HCT116 (cell line): ENCODE results near the gene IL3. TPM values are rescaled to one million over a fixed set of nuclear protein-coding genes. Genes with fewer than 3 reads are reported as not detected.

ENCODE experiments used
- ATAC-seq: fragments of 200-7000 bp; cut with Tn5 transposase; 2 replicates; pipeline ENCODE4 v1.9.1; 2020; ENCODE audit warnings: mild to moderate bottlenecking, moderate library complexity
- BruUV-seq: library from RNA; stranded (reverse); fragments of 400-500 nt; replicated peaks from 2 replicates; lab custom pipeline; 2021; lab: Mats Ljungman, UMichigan
- CTCF ChIA-PET: fragments of 300-600 bp; sonication (Branson Sonifier 250); formaldehyde crosslinking; loops from one replicate; lab custom pipeline; 2021; ENCODE audit warnings: antibody characterized with exemption; lab: Charles Lee
- POLR2A ChIA-PET: fragments of 300-600, 350-600 bp; sonication (Branson Sonifier 250); formaldehyde crosslinking; loops from one replicate; lab custom pipeline; 2021; ENCODE audit warnings: antibody characterized with exemption; lab: Charles Lee
- RAD21 ChIA-PET, 2 experiments: fragments of 300-600 bp; sonication (Branson Sonifier 250); formaldehyde crosslinking; loops; one replicate each; lab custom pipeline; 2023; ENCODE audit warnings: low total read pairs in 2 of 2; ENCODE audit not compliant: uncharacterized antibody in 2 of 2, unreplicated experiment in 2 of 2, low non-redundant PET in 1 of 2; lab: Charles Lee
- DNase-seq: peaks from one replicate; pipeline ENCODE4 v3.0.0-alpha.2; 2010; ENCODE audit warnings: low read depth, low spot score
- H2AFZ ChIP-seq: fragments of 200-600 bp; shearing (Covaris generic), sonication (generic); 2 replicates; pipeline ENCODE4 v1.6.1; 2017; ENCODE audit warnings: low read depth, mixed run types, mixed read lengths, antibody characterized with exemption, low read length; ENCODE audit not compliant: poor library complexity, severe bottlenecking
- H3K27ac ChIP-seq: 2 replicates; pipeline ENCODE4 v1.5.1; 2012; ENCODE audit warnings: low read depth, low read length
- H3K27me3 ChIP-seq: fragments of 200-600 bp; sonication (generic); 2 replicates; pipeline ENCODE4 v1.6.1; 2016; ENCODE audit warnings: mixed run types, low read length, mixed read lengths; ENCODE audit not compliant: insufficient read depth
- H3K36me3 ChIP-seq, 2 experiments: fragments of 200-500 bp in 1 of 2; fragments of 200-600 bp in 1 of 2; sonication (Bioruptor generic) in 1 of 2; sonication (generic) in 1 of 2; 2 replicates each; pipeline versions ENCODE4 v1.5.1 to v1.6.1; 2014 to 2016; ENCODE audit warnings: low read length in 2 of 2, inconsistent platforms in 1 of 2, mixed read lengths in 1 of 2, mixed run types in 1 of 2; ENCODE audit not compliant: insufficient read depth in 2 of 2, control insufficient read depth in 1 of 2
- H3K4me1 ChIP-seq, 2 experiments: fragments of 200-600 bp in 1 of 2; sonication (generic) in 1 of 2; 2 replicates each; pipeline versions ENCODE4 v1.5.1 to v1.6.1; 2012 to 2017; ENCODE audit warnings: low read length in 2 of 2, inconsistent platforms in 1 of 2, mild to moderate bottlenecking in 1 of 2, mixed read lengths in 1 of 2, mixed run types in 1 of 2, moderate library complexity in 1 of 2; ENCODE audit not compliant: insufficient read depth in 2 of 2, control insufficient read depth in 1 of 2
- H3K4me2 ChIP-seq: fragments of 200-600 bp; sonication (generic); 2 replicates; pipeline ENCODE4 v1.6.1; 2017; ENCODE audit warnings: mixed run types, low read length, mixed read lengths
- H3K4me3 ChIP-seq, 2 experiments: fragments of 200-600 bp in 1 of 2; sonication (generic) in 1 of 2; replicated peaks in 1 of 2; 2 replicates each; pipeline ENCODE4 v1.5.1; 2011 to 2016; ENCODE audit warnings: low read length in 2 of 2, control low read depth in 1 of 2, low read depth in 1 of 2, mild to moderate bottlenecking in 1 of 2, mixed read lengths in 1 of 2, mixed run types in 1 of 2
- H3K79me2 ChIP-seq: fragments of 200-600 bp; sonication (generic); 2 replicates; pipeline ENCODE4 v1.6.1; 2017; ENCODE audit warnings: mild to moderate bottlenecking, mixed run types, low read length, moderate library complexity, mixed read lengths; ENCODE audit not compliant: insufficient read depth
- H3K9ac ChIP-seq: fragments of 200-600 bp; sonication (generic); 2 replicates; pipeline ENCODE4 v1.6.1; 2016; ENCODE audit warnings: low read length, mixed read lengths
- H3K9me2 ChIP-seq: fragments of 200-600 bp; sonication (generic), shearing (Covaris generic); 2 replicates; pipeline ENCODE4 v1.6.1; 2017; ENCODE audit warnings: mixed run types, mild to moderate bottlenecking, moderate library complexity; ENCODE audit not compliant: insufficient read depth
- H3K9me3 ChIP-seq, 2 experiments: fragments of 200-500 bp in 1 of 2; fragments of 200-600 bp in 1 of 2; sonication (Bioruptor generic) in 1 of 2; sonication (generic) in 1 of 2; 2 replicates each; pipeline ENCODE4 v1.6.1; 2014 to 2017; ENCODE audit warnings: low read length in 2 of 2, mixed read lengths in 2 of 2, inconsistent platforms in 1 of 2, low read depth in 1 of 2, mild to moderate bottlenecking in 1 of 2, mixed run types in 1 of 2, moderate library complexity in 1 of 2; ENCODE audit not compliant: control insufficient read depth in 1 of 2, insufficient read depth in 1 of 2
- H4K20me1 ChIP-seq: fragments of 200-600 bp; sonication (generic), shearing (Covaris generic); 2 replicates; pipeline ENCODE4 v1.6.1; 2017; ENCODE audit warnings: mixed run types, mild to moderate bottlenecking, moderate library complexity; ENCODE audit not compliant: insufficient read depth
- EZH2phosphoT487 ChIP-seq: fragments of 200-600 bp; IDR thresholded peaks from 2 replicates; pipeline ENCODE4 v1.6.1; 2018; ENCODE audit warnings: antibody characterized with exemption, borderline replicate concordance
- FOSL1 ChIP-seq: IDR thresholded peaks from 2 replicates; pipeline ENCODE4 v1.6.1; 2012; ENCODE audit warnings: low read depth
- POLR2AphosphoS5 ChIP-seq: IDR thresholded peaks from 2 replicates; pipeline ENCODE4 v1.6.1; 2011; ENCODE audit warnings: mild to moderate bottlenecking, low read depth, low read length, moderate library complexity
- REST ChIP-seq: IDR thresholded peaks from 2 replicates; pipeline ENCODE4 v1.6.1; 2012; ENCODE audit warnings: low read depth
- SP1 ChIP-seq: IDR thresholded peaks from 2 replicates; pipeline ENCODE4 v1.6.1; 2012; ENCODE audit warnings: low read depth
- SRF ChIP-seq: IDR thresholded peaks from 2 replicates; pipeline ENCODE4 v1.6.1; 2012; ENCODE audit warnings: low read depth
- TCF7L2 ChIP-seq: IDR thresholded peaks from 2 replicates; pipeline ENCODE4 v1.7.0; 2011; ENCODE audit warnings: borderline replicate concordance, inconsistent platforms; ENCODE audit not compliant: insufficient read depth, insufficient read length; ENCODE audit errors: extremely low read depth
- ZNF274 ChIP-seq: fragments of 200-500 bp; sonication (Bioruptor generic); IDR thresholded peaks from 2 replicates; pipeline ENCODE4 v1.6.1; 2014; ENCODE audit warnings: mild to moderate bottlenecking, low read depth, low read length, inconsistent platforms
- intact Hi-C: fragments of 100-400 bp; cut with micrococcal nuclease; formaldehyde crosslinking; loops from 2 replicates; pipeline ENCODE4 v1.10.0; 2022
- total RNA-seq: library from RNA; stranded (reverse); gene quantifications from one replicate; pipeline ENCODE4 v1.2.1, GENCODE V29; 2021; ENCODE audit not compliant: unreplicated experiment
- TF ChIP-seq, protein P1 (sequence below): IDR thresholded peaks from 2 replicates; pipeline ENCODE4 v1.6.1; 2012
- TF ChIP-seq, protein P2 (sequence below): IDR thresholded peaks from 2 replicates; pipeline ENCODE4 v1.6.1; 2011; ENCODE audit warnings: mild to moderate bottlenecking, low read length, moderate library complexity; ENCODE audit not compliant: insufficient replicate concordance; ENCODE audit errors: extremely low read depth

IL3 gene
- total RNA-seq, 1 experiment from 2014 or later: not detected

GRCh38 chr5:132095424-132095972 is 35.0 kb downstream of the IL3 start:
- Histone ChIP-seq H3K27ac (no peak overlapping the region), H3K9me2 (no peaks in the 10 kb centered on the region), H3K4me3 (no peak overlapping the region), H2AFZ (no peak overlapping the region), H3K4me1 (peaks cover 0 to 21% of the 10 kb centered on the region in 2 experiments; a peak in 2 of 4 replicates), H4K20me1 (no peaks in the 10 kb centered on the region), H3K9me3 (no peaks in the 10 kb centered on the region), H3K36me3 (no peaks in the 10 kb centered on the region), H3K4me2 (peak overlapping the region; percentile 49; the same call in 1 of the 2 replicates), H3K9ac (no peak overlapping the region), H3K27me3 (no peaks in the 10 kb centered on the region), H3K79me2 (no peaks in the 10 kb centered on the region)
- no peak for DNase-seq
- ChIA-PET CTCF (no interaction called here), RAD21 (no interaction called here), POLR2A (no interaction called here)
- ATAC-seq: no peak
- intact Hi-C loops: no loop called here
- BruUV-seq: no TSS peak
- TF ChIP-seq REST: no peak
- TF ChIP-seq FOSL1: no peak
- TF ChIP-seq, protein P1, sequence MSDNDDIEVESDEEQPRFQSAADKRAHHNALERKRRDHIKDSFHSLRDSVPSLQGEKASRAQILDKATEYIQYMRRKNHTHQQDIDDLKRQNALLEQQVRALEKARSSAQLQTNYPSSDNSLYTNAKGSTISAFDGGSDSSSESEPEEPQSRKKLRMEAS: no peak
- TF ChIP-seq TCF7L2: no peak
- TF ChIP-seq SP1: no peak
- TF ChIP-seq ZNF274: no peak
- TF ChIP-seq, protein P2, sequence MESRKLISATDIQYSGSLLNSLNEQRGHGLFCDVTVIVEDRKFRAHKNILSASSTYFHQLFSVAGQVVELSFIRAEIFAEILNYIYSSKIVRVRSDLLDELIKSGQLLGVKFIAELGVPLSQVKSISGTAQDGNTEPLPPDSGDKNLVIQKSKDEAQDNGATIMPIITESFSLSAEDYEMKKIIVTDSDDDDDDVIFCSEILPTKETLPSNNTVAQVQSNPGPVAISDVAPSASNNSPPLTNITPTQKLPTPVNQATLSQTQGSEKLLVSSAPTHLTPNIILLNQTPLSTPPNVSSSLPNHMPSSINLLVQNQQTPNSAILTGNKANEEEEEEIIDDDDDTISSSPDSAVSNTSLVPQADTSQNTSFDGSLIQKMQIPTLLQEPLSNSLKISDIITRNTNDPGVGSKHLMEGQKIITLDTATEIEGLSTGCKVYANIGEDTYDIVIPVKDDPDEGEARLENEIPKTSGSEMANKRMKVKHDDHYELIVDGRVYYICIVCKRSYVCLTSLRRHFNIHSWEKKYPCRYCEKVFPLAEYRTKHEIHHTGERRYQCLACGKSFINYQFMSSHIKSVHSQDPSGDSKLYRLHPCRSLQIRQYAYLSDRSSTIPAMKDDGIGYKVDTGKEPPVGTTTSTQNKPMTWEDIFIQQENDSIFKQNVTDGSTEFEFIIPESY: no peak
- no peak for TF ChIP-seq POLR2AphosphoS5
- no peak for TF ChIP-seq SRF
- no peak for TF ChIP-seq EZH2phosphoT487
